K562 (cell line): ENCODE data around the gene RNF212B. TPM values are rescaled to one million over a fixed set of nuclear protein-coding genes. Genes with fewer than 3 reads are reported as not detected.

ENCODE experiments used
- ATAC-seq: fragments of 200-7000 bp; cut with Tn5 transposase; 3 replicates; pipeline ENCODE4 v1.9.1; 2020; ENCODE audit warnings: moderate library complexity
- BruUV-seq: library from RNA; stranded (reverse); fragments of 400-500 nt; replicated peaks from 2 replicates; lab custom pipeline; 2021; lab: Mats Ljungman, UMichigan
- CTCF ChIA-PET: fragments of 300-600 bp; formaldehyde crosslinking; extraction: SDS; loops from one replicate; lab custom pipeline; 2021; ENCODE audit warnings: low intra/inter-chr PET ratio; lab: Yijun Ruan, JAX
- POLR2A ChIA-PET: fragments of 300-600, 350-650 bp; sonication (Branson Sonifier 250); formaldehyde crosslinking; extraction: SDS; loops from one replicate; lab custom pipeline; 2021; ENCODE audit warnings: antibody characterized with exemption, inconsistent platforms; lab: Yijun Ruan, JAX
- DNase-seq, 4 experiments: peaks; one replicate each; pipeline versions ENCODE4 v3.0.0 to v3.0.0-alpha.2; 2011 to 2018; ENCODE audit warnings: low spot score in 3 of 4, mixed read lengths in 3 of 4; ENCODE audit errors: extremely low read depth in 1 of 4
- FAIRE-seq: peaks from 2 replicates; lab custom pipeline; 2011; peaks lifted over from hg19 to GRCh38; lab: Jason Lieb, UNC
- H2AFZ ChIP-seq: 2 replicates; pipeline ENCODE4 v1.6.0; 2011; ENCODE audit warnings: low read depth, low read length, control low read depth, inconsistent platforms
- H3K27ac ChIP-seq: fragments of 200-600 bp; 3 replicates; pipeline ENCODE4 v1.8.0; 2011; ENCODE audit warnings: low read depth, mild to moderate bottlenecking, control low read depth, inconsistent platforms, low read length, moderate library complexity, mixed read lengths; ENCODE audit errors: extremely low read depth
- H3K27me3 ChIP-seq, 2 experiments: fragments of 300-600 bp in 1 of 2; 2 replicates in 1 of 2; 3 replicates in 1 of 2; pipeline versions ENCODE4 v1.6.0 to v1.8.0; 2011; ENCODE audit warnings: inconsistent platforms in 2 of 2, low read length in 2 of 2, mild to moderate bottlenecking in 1 of 2, mixed read lengths in 1 of 2, moderate library complexity in 1 of 2; ENCODE audit not compliant: control insufficient read depth in 2 of 2, insufficient read depth in 2 of 2
- H3K36me3 ChIP-seq: fragments of 300-600 bp; 3 replicates; pipeline ENCODE4 v1.8.0; 2011; ENCODE audit warnings: mild to moderate bottlenecking, low read length, inconsistent platforms; ENCODE audit not compliant: control insufficient read depth, insufficient read depth
- H3K4me1 ChIP-seq, 2 experiments: fragments of 200-600 bp in 1 of 2; replicated peaks in 1 of 2; 2 replicates in 1 of 2; 3 replicates in 1 of 2; pipeline versions ENCODE4 v1.5.1 to v1.8.0; 2011; ENCODE audit warnings: inconsistent platforms in 2 of 2, low read length in 2 of 2, mild to moderate bottlenecking in 1 of 2, mixed read lengths in 1 of 2, moderate library complexity in 1 of 2; ENCODE audit not compliant: control insufficient read depth in 2 of 2, insufficient read depth in 2 of 2
- H3K4me2 ChIP-seq: 2 replicates; pipeline ENCODE4 v1.6.1; 2011; ENCODE audit warnings: low read length, control low read depth, inconsistent platforms, mixed read lengths; ENCODE audit not compliant: insufficient read depth
- H3K4me3 ChIP-seq: fragments of 200-600 bp; sonication (generic), shearing (Covaris generic); 2 replicates; pipeline ENCODE4 v1.5.1; 2016; ENCODE audit warnings: control low read depth, inconsistent platforms
- H3K79me2 ChIP-seq: fragments of 200-600 bp; 3 replicates; pipeline ENCODE4 v1.8.0; 2011; ENCODE audit warnings: low read length, inconsistent platforms; ENCODE audit not compliant: control insufficient read depth, insufficient read depth
- H3K9ac ChIP-seq, 2 experiments: 2 replicates each; pipeline versions ENCODE4 v1.6.0 to v1.6.1; 2011; ENCODE audit warnings: low read depth in 2 of 2, low read length in 2 of 2, control low read depth in 1 of 2, inconsistent platforms in 1 of 2, mild to moderate bottlenecking in 1 of 2, mixed read lengths in 1 of 2; ENCODE audit not compliant: insufficient read depth in 1 of 2
- H3K9me1 ChIP-seq: one replicate; pipeline ENCODE4 v1.6.0; 2011; ENCODE audit warnings: inconsistent platforms, mild to moderate bottlenecking, low read length, moderate library complexity; ENCODE audit not compliant: control insufficient read depth, insufficient read depth
- H3K9me3 ChIP-seq: replicated peaks from 2 replicates; pipeline ENCODE4 v1.5.1; 2011; ENCODE audit warnings: low read depth, low read length, inconsistent platforms; ENCODE audit not compliant: control insufficient read depth, insufficient read depth
- H4K20me1 ChIP-seq: replicated peaks from 2 replicates; pipeline ENCODE4 v1.6.1; 2011; ENCODE audit warnings: low read length, inconsistent platforms, mixed read lengths; ENCODE audit not compliant: control insufficient read depth, insufficient read depth
- ELF1 ChIP-seq: fragments of 200-800 bp; sonication (Bioruptor generic); IDR thresholded peaks from 2 replicates; pipeline ENCODE4 v1.6.1; 2016; ENCODE audit warnings: missing genetic modification characterization, missing compliant biosample characterization
- ETS2 ChIP-seq: IDR thresholded peaks from 2 replicates; pipeline ENCODE4 v1.6.1; 2016; ENCODE audit warnings: borderline replicate concordance, missing genetic modification characterization, mild to moderate bottlenecking, moderate library complexity, missing compliant biosample characterization; ENCODE audit not compliant: poor library complexity, severe bottlenecking
- ETV5 ChIP-seq: sonication (generic); formaldehyde crosslinking; IDR thresholded peaks from 2 replicates; pipeline ENCODE4 v1.4.0; 2020; ENCODE audit warnings: low read depth, mild to moderate bottlenecking, missing genetic modification reagents
- FOXJ3 ChIP-seq: sonication (generic); formaldehyde crosslinking; IDR thresholded peaks from 2 replicates; pipeline ENCODE4 v1.4.0; 2020; ENCODE audit warnings: mild to moderate bottlenecking, missing genetic modification reagents
- GMEB1 ChIP-seq: fragments of 250-450 bp; sonication (Bioruptor Pico); IDR thresholded peaks from 2 replicates; pipeline ENCODE4 v1.4.0; 2020; ENCODE audit warnings: mild to moderate bottlenecking
- HDAC3 ChIP-seq: fragments of 450-650 bp; IDR thresholded peaks from 2 replicates; pipeline ENCODE4 v1.6.1; 2018; ENCODE audit warnings: borderline replicate concordance, mild to moderate bottlenecking, moderate library complexity; ENCODE audit not compliant: partially characterized antibody
- LARP7 ChIP-seq: fragments of 450-650 bp; IDR thresholded peaks from 2 replicates; pipeline ENCODE4 v1.6.1; 2016
- NCOA4 ChIP-seq: fragments of 450-650 bp; IDR thresholded peaks from 2 replicates; pipeline ENCODE4 v1.6.1; 2018; ENCODE audit warnings: mild to moderate bottlenecking; ENCODE audit not compliant: partially characterized antibody
- NFE2L1 ChIP-seq: fragments of 450-650 bp; IDR thresholded peaks from 2 replicates; pipeline ENCODE4 v1.6.1; 2016; ENCODE audit warnings: missing genetic modification characterization, low read depth, mild to moderate bottlenecking, missing compliant biosample characterization, moderate library complexity, borderline replicate concordance
- NR2C1 ChIP-seq, 2 experiments: fragments of 450-650 bp; IDR thresholded peaks; 2 replicates each; pipeline ENCODE4 v1.6.1; 2017; ENCODE audit warnings: mild to moderate bottlenecking in 2 of 2, antibody characterized with exemption in 1 of 2, inconsistent platforms in 1 of 2, missing compliant biosample characterization in 1 of 2, missing genetic modification characterization in 1 of 2
- SMARCC2 ChIP-seq: fragments of 450-650 bp; IDR thresholded peaks from 2 replicates; pipeline ENCODE4 v1.6.1; 2017; ENCODE audit warnings: antibody characterized with exemption, moderate library complexity, mild to moderate bottlenecking, low read depth
- TBL1XR1 ChIP-seq, 2 experiments: IDR thresholded peaks; 2 replicates each; pipeline ENCODE4 v1.6.1; 2012; ENCODE audit warnings: improper control_type of control experiment in 2 of 2, low read length in 2 of 2, mild to moderate bottlenecking in 1 of 2
- TCF3 ChIP-seq: sonication (generic); formaldehyde crosslinking; IDR thresholded peaks from 2 replicates; pipeline ENCODE4 v1.4.0; 2020; ENCODE audit warnings: mild to moderate bottlenecking, missing genetic modification reagents
- THRA ChIP-seq: fragments of 450-650 bp; IDR thresholded peaks from 2 replicates; pipeline ENCODE4 v1.6.1; 2017; ENCODE audit warnings: mild to moderate bottlenecking, moderate library complexity
- TRIM24 ChIP-seq, 2 experiments: fragments of 450-650 bp; IDR thresholded peaks; 2 replicates each; pipeline ENCODE4 v1.6.1; 2016
- WHSC1 ChIP-seq: IDR thresholded peaks from one replicate; pipeline ENCODE4 v1.6.1; 2012; ENCODE audit warnings: low read length, control low read depth, inconsistent platforms
- ZBTB8A ChIP-seq: fragments of 450-650 bp; IDR thresholded peaks from 2 replicates; pipeline ENCODE4 v1.6.1; 2018; ENCODE audit warnings: mild to moderate bottlenecking, moderate library complexity; ENCODE audit not compliant: partially characterized antibody
- ZNF121 ChIP-seq: sonication (generic); formaldehyde crosslinking; conservative IDR thresholded peaks from 2 replicates; pipeline ENCODE4 v1.8.0; 2022; ENCODE audit warnings: missing genetic modification reagents
- ZNF184 ChIP-seq: sonication (generic); formaldehyde crosslinking; IDR thresholded peaks from 2 replicates; pipeline ENCODE4 v1.5.0; 2020; ENCODE audit warnings: missing genetic modification reagents
- ZNF24 ChIP-seq: fragments of 450-650 bp; IDR thresholded peaks from 2 replicates; pipeline ENCODE4 v1.6.1; 2016
- WGBS: fragments of 100-300 bp; shearing (Covaris generic); methylation state at CpG from one replicate; pipeline ENCODE4 v1.1.6; 2016; ENCODE audit warnings: low coverage, mixed read lengths; ENCODE audit not compliant: insufficient coverage; ENCODE audit errors: missing lambda C conversion rate; 5-methylcytosine and 5-hydroxymethylcytosine counted together
- in situ Hi-C: fragments of 300-500 bp; cut with MboI; formaldehyde crosslinking; loops from 4 replicates; pipeline ENCODE4 v1.15.0; 2018; ENCODE audit warnings: inconsistent platforms, mixed read lengths
- intact Hi-C: fragments of 100-400 bp; cut with micrococcal nuclease; formaldehyde crosslinking; loops from 2 replicates; pipeline ENCODE4 v1.14.2; 2022
- polyA plus RNA-seq, 8 experiments: library from polyadenylated mRNA; depleted of rRNA in 4 of 8; stranded (reverse) in 5 of 8; unstranded in 3 of 8; fragments of >200 nt; fragmentation: Nextera tagmentation in 2 of 8; fragmentation: Illumina TruSeq in 1 of 8; extraction: Ambion mirVana in 2 of 8; extraction: Trizol in 1 of 8; gene quantifications; 2 replicates each; pipeline versions ENCODE4 v1.2.1 to v1.2.3, GENCODE V29; 2011 to 2014; ENCODE audit warnings: inconsistent platforms in 1 of 8, missing spikeins in 1 of 8
- total RNA-seq, 7 experiments: library from RNA; depleted of rRNA in 6 of 7; stranded (reverse); fragments of >200 nt in 6 of 7; fragmentation: Illumina TruSeq in 2 of 7; extraction: Trizol in 2 of 7; gene quantifications; 2 replicates each; pipeline versions ENCODE4 v1.2.1 to v1.2.3, GENCODE V29; 2011 to 2021; ENCODE audit warnings: low replicate concordance in 1 of 7

The RNF212B gene
- total and polyA plus RNA-seq, 9 of the 15 experiments (the other 6 are each of a cell fraction or from before 2014, with no cell fraction given) = 0.15 to 0.43 (median 0.27) TPM; not detected in 3

- Histone ChIP-seq H3K4me3 (peak within 1 kb of the TSS; percentile 94), H3K79me2 (peaks cover 45% of the 10 kb centered on the region), H4K20me1 (no peaks in the 10 kb centered on the region), H3K9me3 (no peaks in the 10 kb centered on the region), H3K4me1 (peaks cover 21 to 42% of the 10 kb centered on the region in 2 experiments; a peak in 4 of 5 replicates), H3K9ac (peak within 1 kb of the TSS; percentile 92 to 95), H3K9me1 (peaks cover 4% of the 10 kb centered on the region), H3K36me3 (peaks cover 41% of the 10 kb centered on the region), H3K27ac (peak within 1 kb of the TSS; percentile 90), H3K4me2 (peak within 1 kb of the TSS; percentile 98), H3K27me3 (no peaks in the 10 kb centered on the region), H2AFZ (peak within 1 kb of the TSS; percentile 96)
- peak; percentile 87 for FAIRE-seq
- in situ Hi-C loops (no loop called here), intact Hi-C loops (loop anchor here (2.0 kb wide), 1 partner anchor 14 kb away; the partner anchor contains the start of gene PABPN1)
- POLR2A ChIA-PET = interaction anchor here (0.7 to 3.7 kb wide), 7 partner anchors 9 to 540 kb away, joined by 3 to 17 read pairs (median 3); partner anchors contain the start of genes AJUBA, OXA1L and PABPN1
- CTCF ChIA-PET = no interaction called here
- 0% methylated on average over 13 of the region's 24 CpGs for WGBS
- TSS peak; percentile 41 for BruUV-seq
- peak; percentile 82 to 95 (median 86) for DNase-seq
- ATAC-seq = peak; percentile 66
- TF ChIP-seq ZNF24 (no peak), GMEB1 (CRISPR knock-in tag) (peak; percentile 59), NCOA4 (no peak), ELF1 (tag) (no peak), TRIM24 (IDR thresholded peaks at IDR 0.05) (peak; percentile 12 to 51; a peak in 1 of 4 replicates), ETV5 (CRISPR knock-in tag) (peak; percentile 72), HDAC3 (no peak), THRA (no peak), ZNF184 (CRISPR knock-in tag) (no peak), LARP7 (no peak), ZBTB8A (no peak), WHSC1 (no peak), NR2C1 (IDR thresholded peaks at IDR 0.05) (no peak), NR2C1 (tag; IDR thresholded peaks at IDR 0.05) (0 out of 2 replicates have a peak, but pooled peaks have one; percentile 27), ZNF121 (CRISPR knock-in tag) (no peak), NFE2L1 (tag) (no peak), SMARCC2 (0 out of 2 replicates have a peak, but pooled peaks have one; percentile 28), FOXJ3 (no peak), TCF3 (CRISPR knock-in tag) (no peak), TBL1XR1 (IDR thresholded peaks at IDR 0.05; ENCODE audit: low read length in 2 of 2) (peak in 1 of 2 experiments; percentile 88; a peak in 2 of 4 replicates), ETS2 (tag) (no peak)
Observed at GRCh38 chr14:23306412-23307145, 68.8 kb downstream of the RNF212B start, which contains the start of gene BCL2L2. BCL2L2 (plus strand) TSS chr14:23306833; CDS start chr14:23307768, 935 bp downstream.
